NB4 (cell line): ENCODE measurements around the gene HMCN2.
A peak's percentile ranks its signal among the peaks of the same experiment; 100 is the strongest.

ENCODE experiments used
- DNase-seq: peaks from one replicate; pipeline ENCODE4 v3.0.0; 2010; ENCODE audit warnings: low read depth
- H3K4me3 ChIP-seq: one replicate; pipeline ENCODE4 v1.5.1; 2011; ENCODE audit warnings: mild to moderate bottlenecking, low read depth, low read length, moderate library complexity
- MYC ChIP-seq: IDR thresholded peaks from 2 replicates; pipeline ENCODE4 v1.6.1; 2011; ENCODE audit warnings: low read depth, low read length
- POLR2A ChIP-seq: IDR thresholded peaks from 2 replicates; pipeline ENCODE4 v1.6.1; 2011; ENCODE audit warnings: mild to moderate bottlenecking; ENCODE audit not compliant: insufficient read length; ENCODE audit errors: extremely low read depth
- TF ChIP-seq, protein P1 (sequence below): IDR thresholded peaks from 2 replicates; pipeline ENCODE4 v1.6.1; 2011; ENCODE audit warnings: low read depth, low read length
- TF ChIP-seq, protein P2 (sequence below): IDR thresholded peaks from one replicate; pipeline ENCODE4 v1.5.1; 2012; ENCODE audit warnings: low read depth, low read length

The HMCN2 gene, protein sequence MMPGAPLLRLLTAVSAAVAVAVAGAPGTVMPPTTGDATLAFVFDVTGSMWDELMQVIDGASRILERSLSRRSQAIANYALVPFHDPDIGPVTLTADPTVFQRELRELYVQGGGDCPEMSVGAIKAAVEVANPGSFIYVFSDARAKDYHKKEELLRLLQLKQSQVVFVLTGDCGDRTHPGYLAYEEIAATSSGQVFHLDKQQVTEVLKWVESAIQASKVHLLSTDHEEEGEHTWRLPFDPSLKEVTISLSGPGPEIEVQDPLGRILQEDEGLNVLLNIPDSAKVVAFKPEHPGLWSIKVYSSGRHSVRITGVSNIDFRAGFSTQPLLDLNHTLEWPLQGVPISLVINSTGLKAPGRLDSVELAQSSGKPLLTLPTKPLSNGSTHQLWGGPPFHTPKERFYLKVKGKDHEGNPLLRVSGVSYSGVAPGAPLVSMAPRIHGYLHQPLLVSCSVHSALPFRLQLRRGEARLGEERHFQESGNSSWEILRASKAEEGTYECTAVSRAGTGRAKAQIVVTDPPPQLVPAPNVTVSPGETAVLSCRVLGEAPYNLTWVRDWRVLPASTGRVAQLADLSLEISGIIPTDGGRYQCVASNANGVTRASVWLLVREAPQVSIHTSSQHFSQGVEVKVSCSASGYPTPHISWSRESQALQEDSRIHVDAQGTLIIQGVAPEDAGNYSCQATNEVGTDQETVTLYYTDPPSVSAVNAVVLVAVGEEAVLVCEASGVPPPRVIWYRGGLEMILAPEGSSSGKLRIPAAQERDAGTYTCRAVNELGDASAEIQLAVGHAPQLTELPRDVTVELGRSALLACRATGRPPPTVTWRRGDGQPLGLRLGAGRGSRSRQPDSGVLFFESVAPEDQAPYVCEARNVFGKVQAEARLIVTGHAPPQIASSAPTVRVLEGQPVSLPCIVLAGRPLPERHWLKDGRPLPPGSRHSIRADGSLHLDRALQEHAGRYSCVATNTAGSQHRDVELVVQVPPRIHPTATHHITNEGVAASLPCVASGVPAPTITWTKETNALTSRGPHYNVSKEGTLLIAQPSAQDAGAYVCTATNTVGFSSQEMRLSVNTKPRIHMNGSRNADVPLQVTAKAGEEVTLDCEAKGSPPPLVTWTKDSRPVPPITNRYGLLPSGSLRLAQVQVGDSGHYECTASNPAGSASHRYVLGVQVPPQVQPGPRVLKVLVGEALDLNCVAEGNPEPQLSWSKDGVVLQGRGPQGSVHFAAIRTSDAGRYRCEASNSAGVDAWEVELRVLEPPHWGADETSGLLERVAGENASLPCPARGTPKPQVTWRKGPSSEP (N-terminal part only)

DNA sequence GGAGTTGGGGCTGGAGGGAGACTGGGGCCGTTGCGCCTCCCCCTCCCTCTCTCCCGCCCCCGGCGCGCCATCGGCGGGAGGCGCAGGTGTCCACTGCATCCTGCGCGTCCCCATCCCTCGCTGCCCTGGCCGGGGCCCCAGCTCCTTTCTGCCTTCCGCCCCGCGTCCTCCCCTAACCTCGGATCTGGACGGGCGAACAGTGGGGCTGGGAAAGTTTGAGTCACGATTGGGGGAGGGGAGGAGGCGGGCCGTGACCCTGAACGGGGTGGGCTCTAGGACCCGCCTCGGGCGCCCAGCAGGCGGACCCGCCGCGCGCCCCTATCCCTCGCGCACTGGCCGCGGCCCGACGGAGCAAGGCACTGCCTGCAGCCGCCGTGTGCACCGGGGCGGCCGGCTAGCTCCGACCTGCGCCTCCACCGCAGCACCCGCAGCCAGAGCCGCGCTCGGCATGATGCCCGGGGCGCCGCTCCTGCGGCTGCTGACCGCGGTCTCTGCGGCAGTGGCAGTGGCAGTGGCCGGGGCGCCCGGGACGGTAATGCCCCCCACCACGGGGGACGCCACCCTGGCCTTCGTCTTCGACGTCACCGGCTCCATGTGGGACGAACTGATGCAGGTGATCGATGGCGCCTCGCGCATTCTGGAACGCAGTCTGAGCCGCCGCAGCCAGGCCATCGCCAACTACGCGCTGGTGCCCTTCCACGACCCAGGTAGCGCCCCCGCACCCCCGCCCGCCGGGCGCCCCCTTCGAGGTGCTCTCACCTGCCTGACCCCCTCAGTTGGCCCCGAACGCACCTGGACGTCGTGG is at the start of gene HMCN2:
Gene HMCN2 (plus strand): TSS at position 330 of the 805 bp plus-strand sequence. CDS start 119 bp downstream, at position 449.
- DNase-seq: peak; percentile 40
- TF ChIP-seq, protein P1, sequence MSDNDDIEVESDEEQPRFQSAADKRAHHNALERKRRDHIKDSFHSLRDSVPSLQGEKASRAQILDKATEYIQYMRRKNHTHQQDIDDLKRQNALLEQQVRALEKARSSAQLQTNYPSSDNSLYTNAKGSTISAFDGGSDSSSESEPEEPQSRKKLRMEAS: no peak
- TF ChIP-seq, protein P2, sequence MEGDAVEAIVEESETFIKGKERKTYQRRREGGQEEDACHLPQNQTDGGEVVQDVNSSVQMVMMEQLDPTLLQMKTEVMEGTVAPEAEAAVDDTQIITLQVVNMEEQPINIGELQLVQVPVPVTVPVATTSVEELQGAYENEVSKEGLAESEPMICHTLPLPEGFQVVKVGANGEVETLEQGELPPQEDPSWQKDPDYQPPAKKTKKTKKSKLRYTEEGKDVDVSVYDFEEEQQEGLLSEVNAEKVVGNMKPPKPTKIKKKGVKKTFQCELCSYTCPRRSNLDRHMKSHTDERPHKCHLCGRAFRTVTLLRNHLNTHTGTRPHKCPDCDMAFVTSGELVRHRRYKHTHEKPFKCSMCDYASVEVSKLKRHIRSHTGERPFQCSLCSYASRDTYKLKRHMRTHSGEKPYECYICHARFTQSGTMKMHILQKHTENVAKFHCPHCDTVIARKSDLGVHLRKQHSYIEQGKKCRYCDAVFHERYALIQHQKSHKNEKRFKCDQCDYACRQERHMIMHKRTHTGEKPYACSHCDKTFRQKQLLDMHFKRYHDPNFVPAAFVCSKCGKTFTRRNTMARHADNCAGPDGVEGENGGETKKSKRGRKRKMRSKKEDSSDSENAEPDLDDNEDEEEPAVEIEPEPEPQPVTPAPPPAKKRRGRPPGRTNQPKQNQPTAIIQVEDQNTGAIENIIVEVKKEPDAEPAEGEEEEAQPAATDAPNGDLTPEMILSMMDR: no peak
- no peak for TF ChIP-seq MYC
- TF ChIP-seq POLR2A: no peak
- no peak within 1 kb of the TSS for H3K4me3 ChIP-seq

DNA sequence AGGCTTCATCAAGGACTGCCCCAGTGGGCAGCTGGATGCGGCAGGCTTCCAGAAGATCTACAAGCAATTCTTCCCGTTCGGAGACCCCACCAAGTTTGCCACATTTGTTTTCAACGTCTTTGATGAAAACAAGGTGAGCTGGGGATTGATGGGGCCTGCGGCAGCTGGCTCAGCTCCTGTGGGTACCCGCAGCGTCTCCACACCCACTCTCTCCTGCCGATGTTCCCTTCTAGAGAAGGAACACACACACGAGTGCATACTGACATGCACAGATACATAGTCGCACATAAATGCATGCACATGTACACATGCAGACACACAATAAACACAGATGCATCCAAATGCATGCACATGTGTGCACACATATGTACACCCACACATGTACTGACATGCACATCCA is 47.7 kb upstream of the HMCN2 start:
- no peak for DNase-seq
- no peak overlapping the region for H3K4me3 ChIP-seq
- TF ChIP-seq, protein P2: no peak
- TF ChIP-seq, protein P1: no peak
- no peak for TF ChIP-seq MYC
- TF ChIP-seq POLR2A: no peak

DNA sequence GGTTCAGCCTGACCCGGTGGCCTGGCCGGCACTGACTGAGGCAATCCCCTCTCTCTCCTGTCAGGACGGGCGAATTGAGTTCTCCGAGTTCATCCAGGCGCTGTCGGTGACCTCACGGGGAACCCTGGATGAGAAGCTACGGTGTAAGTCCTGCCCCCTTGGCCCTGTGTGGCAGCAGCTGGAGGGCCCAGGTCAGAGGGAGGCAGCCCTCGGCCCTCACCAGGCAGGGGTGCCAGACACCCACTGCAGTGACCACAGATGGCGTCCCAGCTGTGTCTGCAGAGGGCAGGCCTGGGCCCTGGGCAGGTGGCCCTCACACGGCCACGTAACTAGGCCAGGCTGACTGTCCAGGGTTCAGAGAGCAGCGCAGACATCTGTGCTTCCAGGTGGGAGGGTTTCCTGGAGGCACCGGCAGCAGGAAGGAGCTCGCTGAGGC is 45.9 kb upstream of the HMCN2 start:
- no peak overlapping the region for H3K4me3 ChIP-seq
- no peak for DNase-seq
- TF ChIP-seq POLR2A: no peak
- TF ChIP-seq, protein P1: no peak
- TF ChIP-seq, protein P2: no peak
- no peak for TF ChIP-seq MYC

DNA sequence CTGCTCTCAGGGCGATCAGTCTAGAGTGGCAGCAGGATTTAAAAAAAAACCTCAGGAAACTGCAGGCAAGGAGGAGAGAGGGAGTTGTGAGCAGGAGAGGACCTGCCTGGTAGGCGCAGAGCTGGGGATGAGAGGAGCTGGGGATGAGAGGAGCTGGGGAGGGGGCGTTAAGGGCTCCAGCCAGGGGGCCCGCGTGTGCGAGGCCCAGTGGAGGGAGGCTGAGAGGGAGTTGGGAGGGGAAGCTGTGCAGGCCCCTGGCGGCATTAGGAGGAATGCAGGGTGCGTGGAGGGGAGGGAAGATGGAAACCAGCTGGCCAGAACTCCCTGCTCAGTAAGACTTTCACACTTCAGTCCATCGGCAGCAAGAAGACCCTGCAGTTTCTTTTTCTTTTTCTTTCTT is 45.2 kb upstream of the HMCN2 start:
- no peak overlapping the region for H3K4me3 ChIP-seq
- TF ChIP-seq, protein P2: no peak
- no peak for TF ChIP-seq MYC
- TF ChIP-seq POLR2A: no peak
- TF ChIP-seq, protein P1: no peak
- no peak for DNase-seq

DNA sequence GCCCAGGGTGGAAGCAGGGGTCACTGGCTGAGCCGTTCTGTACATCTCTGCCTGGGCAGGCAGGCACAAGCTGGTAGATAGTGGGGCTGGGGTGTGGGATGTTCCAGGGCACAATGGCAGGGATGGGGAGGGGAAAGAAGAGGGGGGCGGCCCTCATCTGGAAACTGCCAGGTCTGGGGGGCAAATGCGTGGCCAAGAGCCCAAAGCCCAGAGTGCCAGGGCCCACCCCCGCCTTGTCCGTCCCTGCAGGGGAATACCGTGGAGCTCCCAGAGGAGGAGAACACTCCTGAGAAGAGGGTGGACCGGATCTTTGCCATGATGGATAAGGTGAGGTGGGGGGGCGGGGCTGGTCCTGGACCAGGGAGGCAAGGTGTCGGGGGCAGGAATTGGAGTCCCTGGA is 42.7 kb upstream of the HMCN2 start:
- H3K4me3 ChIP-seq: no peak overlapping the region
- TF ChIP-seq, protein P2: no peak
- TF ChIP-seq, protein P1: no peak
- no peak for TF ChIP-seq POLR2A
- no peak for TF ChIP-seq MYC
- DNase-seq: no peak
